ENCODE measurements around the gene TMEM184A. TPM values are rescaled to one million over a fixed set of nuclear protein-coding genes. Genes with fewer than 3 reads are reported as not detected.

TMEM184A gene
- total RNA-seq, 4 donors from 2014 or later = 0.55 to 3.3 (median 1.3) TPM

- H3K27me3 ChIP-seq = no peaks in the 10 kb centered on the region
- ATAC-seq (no peak), DNase-seq (no peak)
- TF ChIP-seq CTCF (IDR thresholded peaks at IDR 0.05 in 4 of 5, conservative IDR thresholded peaks at IDR 0.05 in 1 of 5) = no peak
- TF ChIP-seq POLR2A (IDR thresholded peaks at IDR 0.05) = no peak
- intact Hi-C loops (cut with DNase I; ENCODE audit: low total_unique reads) (no loop called here), in situ Hi-C loops (cut with MboI; ENCODE audit: low sequenced_read_pairs in 4 of 4) (no loop called here)
- H3K4me1 ChIP-seq = no peaks in the 10 kb centered on the region
- peaks cover 0 to 86% of the 10 kb centered on the region in 2 donors for H3K36me3 ChIP-seq
- no peak overlapping the region for H3K27ac ChIP-seq
- H3K9me3 ChIP-seq = no peaks in the 10 kb centered on the region
- no peak overlapping the region for H3K4me3 ChIP-seq
Observed at GRCh38 chr7:1494866-1495563, 61.0 kb downstream of the TMEM184A start.

DNA sequence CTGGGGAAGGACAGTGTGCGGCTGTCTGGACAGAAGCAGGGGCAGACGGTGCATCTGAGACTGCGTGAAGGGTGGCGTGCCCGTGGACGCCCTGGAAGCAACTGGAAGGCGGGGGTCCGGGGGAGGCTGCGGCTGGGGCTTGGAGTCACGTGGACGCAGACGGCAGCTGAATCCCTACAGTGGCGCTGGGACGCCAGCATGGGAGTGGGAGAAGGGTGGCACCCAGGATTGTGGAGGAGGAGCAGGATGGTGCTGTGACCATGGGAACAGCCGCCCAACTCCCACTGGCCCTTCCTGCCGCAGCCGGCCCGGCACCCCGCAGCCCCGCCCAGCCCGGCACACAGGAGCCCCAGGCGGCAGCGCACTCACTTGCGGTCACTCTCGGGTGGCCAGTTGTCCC is 61.6 kb downstream of the TMEM184A start:
- TF ChIP-seq CTCF (IDR thresholded peaks at IDR 0.05 in 4 of 5, conservative IDR thresholded peaks at IDR 0.05 in 1 of 5) = no peak
- no peak for TF ChIP-seq POLR2A (IDR thresholded peaks at IDR 0.05)
- H3K4me1 ChIP-seq = no peaks in the 10 kb centered on the region
- intact Hi-C loops (cut with DNase I; ENCODE audit: low total_unique reads) = no loop called here
- H3K27me3 ChIP-seq = no peaks in the 10 kb centered on the region
- H3K4me3 ChIP-seq = no peak overlapping the region
- ATAC-seq = no peak
- no peaks in the 10 kb centered on the region for H3K9me3 ChIP-seq
- no peak overlapping the region for H3K27ac ChIP-seq
- peaks cover 0 to 86% of the 10 kb centered on the region in 2 donors for H3K36me3 ChIP-seq
- no peak for DNase-seq
- in situ Hi-C loops (cut with MboI; ENCODE audit: low sequenced_read_pairs in 4 of 4) = no loop called here

DNA sequence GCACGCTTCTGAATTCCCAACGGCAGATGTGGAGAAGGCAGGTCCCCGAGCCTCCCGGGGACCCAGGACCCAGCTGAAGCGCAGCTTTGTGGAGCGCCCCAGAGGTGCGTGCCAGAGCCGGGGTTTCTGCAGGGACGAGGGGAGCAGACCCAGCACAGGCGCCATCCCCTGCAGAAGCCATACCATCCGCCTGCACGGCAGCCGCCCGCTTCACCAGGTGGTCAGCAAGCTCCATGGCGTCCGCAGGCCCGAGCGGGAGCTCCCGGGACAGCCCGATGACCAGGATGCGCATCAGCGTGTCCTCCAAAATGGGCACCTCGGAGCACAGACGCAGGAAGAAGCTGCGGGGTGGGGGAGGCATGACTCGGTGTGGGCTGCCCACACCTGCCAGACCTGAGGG is 62.4 kb downstream of the TMEM184A start:
- intact Hi-C loops (cut with DNase I; ENCODE audit: low total_unique reads) (no loop called here), in situ Hi-C loops (cut with MboI; ENCODE audit: low sequenced_read_pairs in 4 of 4) (no loop called here)
- no peak overlapping the region for H3K4me3 ChIP-seq
- peaks cover 0 to 86% of the 10 kb centered on the region in 2 donors for H3K36me3 ChIP-seq
- no peaks in the 10 kb centered on the region for H3K27me3 ChIP-seq
- H3K27ac ChIP-seq = no peak overlapping the region
- no peak for DNase-seq
- ATAC-seq = no peak
- H3K9me3 ChIP-seq = no peaks in the 10 kb centered on the region
- no peaks in the 10 kb centered on the region for H3K4me1 ChIP-seq
- TF ChIP-seq CTCF (IDR thresholded peaks at IDR 0.05 in 4 of 5, conservative IDR thresholded peaks at IDR 0.05 in 1 of 5) (no peak), POLR2A (IDR thresholded peaks at IDR 0.05) (no peak)

DNA sequence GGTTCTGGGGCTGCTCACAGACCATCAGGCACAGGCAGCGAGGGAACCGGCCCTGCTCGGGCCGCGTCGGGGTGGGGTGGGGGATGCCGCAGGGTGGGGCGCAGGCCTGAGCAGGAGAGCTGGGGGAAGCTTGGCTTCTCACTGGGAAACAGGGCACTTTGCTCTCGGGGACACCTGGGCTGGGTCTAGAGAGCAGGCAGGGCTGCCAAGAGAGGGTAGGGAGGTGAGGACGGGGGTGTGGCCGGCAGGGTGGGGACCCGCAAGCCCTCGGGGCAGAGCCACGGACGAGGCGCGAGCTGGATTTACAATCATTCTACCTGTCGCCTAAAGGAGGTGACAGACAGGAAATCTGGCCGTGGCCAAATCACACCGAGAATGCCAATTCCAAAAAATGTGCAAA is 62.9 kb downstream of the TMEM184A start:
- ATAC-seq (no peak), DNase-seq (no peak)
- H3K4me3 ChIP-seq = no peak overlapping the region
- H3K36me3 ChIP-seq = peaks cover 0 to 85% of the 10 kb centered on the region in 2 donors
- TF ChIP-seq CTCF (IDR thresholded peaks at IDR 0.05 in 4 of 5, conservative IDR thresholded peaks at IDR 0.05 in 1 of 5) (no peak), POLR2A (IDR thresholded peaks at IDR 0.05) (no peak)
- H3K27ac ChIP-seq = no peak overlapping the region
- intact Hi-C loops (cut with DNase I; ENCODE audit: low total_unique reads) (no loop called here), in situ Hi-C loops (cut with MboI; ENCODE audit: low sequenced_read_pairs in 4 of 4) (no loop called here)
- H3K4me1 ChIP-seq = no peaks in the 10 kb centered on the region
- H3K27me3 ChIP-seq = no peaks in the 10 kb centered on the region
- H3K9me3 ChIP-seq = no peaks in the 10 kb centered on the region

DNA sequence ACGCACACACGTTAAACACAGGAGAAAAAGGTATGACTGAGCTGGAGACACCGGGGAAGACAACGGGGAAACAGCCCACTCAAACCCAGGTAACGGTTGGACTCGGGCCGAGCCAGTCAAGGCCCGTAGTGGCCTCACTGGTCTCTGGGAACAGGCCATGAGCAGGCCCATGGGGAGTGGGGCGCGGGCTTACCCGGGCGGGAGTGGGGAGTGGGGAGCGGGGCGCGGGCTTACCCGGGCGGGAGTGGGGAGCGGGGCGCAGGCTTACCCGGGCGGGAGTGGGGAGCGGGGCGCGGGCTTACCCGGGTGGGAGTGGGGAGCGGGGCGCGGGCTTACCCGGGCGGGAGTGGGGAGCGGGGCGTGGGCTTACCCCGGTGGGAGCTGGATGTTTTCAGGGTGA is 63.4 kb downstream of the TMEM184A start:
- Histone ChIP-seq H3K27me3 (no peaks in the 10 kb centered on the region), H3K4me3 (no peak overlapping the region), H3K4me1 (no peaks in the 10 kb centered on the region), H3K9me3 (no peaks in the 10 kb centered on the region), H3K27ac (no peak overlapping the region), H3K36me3 (peaks cover 0 to 85% of the 10 kb centered on the region in 2 donors)
- DNase-seq (no peak), ATAC-seq (no peak)
- intact Hi-C loops (cut with DNase I; ENCODE audit: low total_unique reads) (no loop called here), in situ Hi-C loops (cut with MboI; ENCODE audit: low sequenced_read_pairs in 4 of 4) (no loop called here)
- TF ChIP-seq CTCF (IDR thresholded peaks at IDR 0.05 in 4 of 5, conservative IDR thresholded peaks at IDR 0.05 in 1 of 5) = no peak
- TF ChIP-seq POLR2A (IDR thresholded peaks at IDR 0.05) = no peak
